Measurements from ENCODE around the gene ADCK2.

GRCh38 chr7:140675726-140676125, 3.0 kb downstream of the ADCK2 start:
- TF ChIP-seq, protein P1, sequence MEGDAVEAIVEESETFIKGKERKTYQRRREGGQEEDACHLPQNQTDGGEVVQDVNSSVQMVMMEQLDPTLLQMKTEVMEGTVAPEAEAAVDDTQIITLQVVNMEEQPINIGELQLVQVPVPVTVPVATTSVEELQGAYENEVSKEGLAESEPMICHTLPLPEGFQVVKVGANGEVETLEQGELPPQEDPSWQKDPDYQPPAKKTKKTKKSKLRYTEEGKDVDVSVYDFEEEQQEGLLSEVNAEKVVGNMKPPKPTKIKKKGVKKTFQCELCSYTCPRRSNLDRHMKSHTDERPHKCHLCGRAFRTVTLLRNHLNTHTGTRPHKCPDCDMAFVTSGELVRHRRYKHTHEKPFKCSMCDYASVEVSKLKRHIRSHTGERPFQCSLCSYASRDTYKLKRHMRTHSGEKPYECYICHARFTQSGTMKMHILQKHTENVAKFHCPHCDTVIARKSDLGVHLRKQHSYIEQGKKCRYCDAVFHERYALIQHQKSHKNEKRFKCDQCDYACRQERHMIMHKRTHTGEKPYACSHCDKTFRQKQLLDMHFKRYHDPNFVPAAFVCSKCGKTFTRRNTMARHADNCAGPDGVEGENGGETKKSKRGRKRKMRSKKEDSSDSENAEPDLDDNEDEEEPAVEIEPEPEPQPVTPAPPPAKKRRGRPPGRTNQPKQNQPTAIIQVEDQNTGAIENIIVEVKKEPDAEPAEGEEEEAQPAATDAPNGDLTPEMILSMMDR (IDR thresholded peaks at IDR 0.05 in 4 of 5, conservative IDR thresholded peaks at IDR 0.05 in 1 of 5), result no peak
- TF ChIP-seq POLR2A (IDR thresholded peaks at IDR 0.05), result no peak
